Motor neuron (in vitro differentiated cells): ENCODE measurements around the gene TMEM98. TPM values are rescaled to one million over a fixed set of nuclear protein-coding genes. Genes with fewer than 3 reads are reported as not detected.
"Not testable (repeated sequence)": the region's sequence is repeated elsewhere in the genome, so short reads cannot be mapped to it uniquely, and the experiment has no call there.

Source experiments
- ATAC-seq, 8 experiments: fragments of 200-7000 bp; cut with Tn5 transposase; replicated peaks in 6 of 8; 2 replicates each; pipeline ENCODE4 v1.8.0; 2021; ENCODE audit warnings: mild to moderate bottlenecking in 8 of 8, moderate library complexity in 8 of 8
- H3K27ac ChIP-seq, 2 donors: fragments of 250-450 bp; sonication (Bioruptor Pico); 2 replicates each; pipeline ENCODE4 v1.9.0; 2021; ENCODE audit warnings: antibody characterized with exemption in 2 of 2, mild to moderate bottlenecking in 2 of 2, moderate library complexity in 1 of 2
- H3K4me1 ChIP-seq, 2 donors: fragments of 250-450 bp; sonication (Bioruptor Pico); replicated peaks in 1 of 2; 2 replicates each; pipeline ENCODE4 v1.6.1; 2021; ENCODE audit warnings: antibody characterized with exemption in 2 of 2, mild to moderate bottlenecking in 2 of 2, moderate library complexity in 1 of 2
- H3K4me3 ChIP-seq, 5 donors: fragments of 250-450 bp; sonication (Bioruptor Pico); 2 replicates each; pipeline ENCODE4 v1.9.0; 2021; ENCODE audit warnings: antibody characterized with exemption in 5 of 5, mild to moderate bottlenecking in 5 of 5, moderate library complexity in 4 of 5
- WGBS, 10 experiments: fragments of 450-650 bp; shearing (Covaris generic); methylation state at CpG; one replicate each; pipeline ENCODE4 v1.0.0; 2022; 5-methylcytosine and 5-hydroxymethylcytosine counted together
- in situ Hi-C, 9 experiments: fragments of 400-800 bp; cut with MboI; loops; one replicate each; pipeline ENCODE4 v1.15.0; 2021; ENCODE audit warnings: low sequenced_read_pairs in 9 of 9, low pct_unique_long_range_greater_than_20kb in 2 of 9; ENCODE audit not compliant: unreplicated experiment in 9 of 9
- total RNA-seq, 8 experiments: library from RNA; unstranded; fragments of 300-600 nt; gene quantifications; 2 replicates each; pipeline versions ENCODE4 v1.2.3 to v1.2.4, GENCODE V29; 2022

The TMEM98 gene
- total RNA-seq, 8 experiments from 2014 or later: 7.7 to 48.6 (median 20.9) TPM

DNA sequence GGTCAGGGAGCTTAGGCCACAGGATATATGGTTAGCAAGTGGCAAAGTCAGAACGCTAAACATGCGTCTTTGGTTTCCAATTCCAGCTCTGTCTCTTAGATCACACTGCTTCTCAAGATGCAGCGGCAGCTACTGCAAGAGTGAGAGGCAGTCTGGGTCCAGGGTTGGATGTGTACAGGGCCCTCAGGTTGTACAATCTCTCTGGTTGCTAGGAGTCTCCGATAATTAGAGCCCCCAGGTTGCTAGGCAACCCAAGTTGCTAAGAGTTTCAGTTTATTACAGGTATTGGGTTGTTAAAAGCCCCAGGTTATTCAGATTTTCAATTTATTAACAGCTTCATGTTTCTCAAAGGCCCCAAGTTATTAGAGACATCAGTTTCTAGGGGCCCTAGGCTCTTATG is 48.2 kb downstream of the TMEM98 start:
- in situ Hi-C loops: no loop called here
- Histone ChIP-seq H3K27ac (no peak overlapping the region), H3K4me1 (no peaks in the 10 kb centered on the region), H3K4me3 (no peak overlapping the region)
- no peak for ATAC-seq
- 40 to 93% (median 44%) methylated on average over 1 to 3 of the region's 4 CpGs; no CpG with 5 or more reads in 3 of the 10 experiments for WGBS, 10 experiments

DNA sequence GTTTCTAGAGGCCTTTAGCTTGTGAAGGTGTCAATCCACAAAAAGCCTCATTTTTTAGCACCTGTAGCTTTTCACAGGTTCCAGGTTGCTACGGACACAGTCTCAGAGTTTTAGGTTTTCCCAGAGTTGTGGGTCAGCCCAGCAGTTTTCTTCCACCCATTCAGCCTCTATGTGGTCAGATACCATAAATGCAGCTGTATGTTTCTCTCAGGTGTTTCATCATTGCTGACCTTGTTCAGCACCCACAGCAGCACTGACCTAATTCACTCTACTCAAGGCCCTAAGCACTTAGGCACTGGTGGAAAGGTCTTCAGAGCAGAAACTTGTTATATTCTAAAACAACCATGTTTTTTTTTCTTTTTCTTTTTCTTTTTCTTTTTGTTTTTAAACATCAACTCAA is 48.7 kb downstream of the TMEM98 start:
- Histone ChIP-seq H3K4me3 (no peak overlapping the region), H3K27ac (no peak overlapping the region), H3K4me1 (no peaks in the 10 kb centered on the region)
- 14 to 100% (median 77%) methylated on average over 1 of the region's 1 CpG; no CpG with 5 or more reads in 4 of the 10 experiments for WGBS, 10 experiments
- in situ Hi-C loops: no loop called here
- no peak for ATAC-seq

DNA sequence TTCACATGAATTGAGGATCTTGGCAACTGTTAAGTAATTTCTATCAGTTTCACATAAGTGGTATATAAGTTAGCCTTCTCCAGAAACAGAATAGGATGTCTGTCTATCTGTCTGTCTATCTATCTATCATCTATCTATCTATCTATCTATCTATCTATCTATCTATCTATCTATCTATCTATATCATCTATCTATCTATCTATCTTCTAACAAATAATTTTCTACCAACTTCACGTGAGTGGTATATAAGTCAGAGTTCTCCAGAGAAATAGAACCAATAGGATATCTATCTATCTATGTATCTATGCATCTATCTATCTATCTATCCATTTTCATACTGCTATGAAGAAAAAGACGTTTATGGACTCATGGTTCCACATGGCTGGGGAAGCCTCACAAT is 52.3 kb downstream of the TMEM98 start:
- in situ Hi-C loops: no loop called here
- Histone ChIP-seq H3K4me3 (no peak overlapping the region), H3K27ac (no peak overlapping the region), H3K4me1 (no peaks in the 10 kb centered on the region)
- ATAC-seq: no peak
- 0 to 69% (median 31%) methylated on average over 1 to 2 of the region's 2 CpGs; no CpG with 5 or more reads in 4 of the 10 experiments for WGBS, 10 experiments

DNA sequence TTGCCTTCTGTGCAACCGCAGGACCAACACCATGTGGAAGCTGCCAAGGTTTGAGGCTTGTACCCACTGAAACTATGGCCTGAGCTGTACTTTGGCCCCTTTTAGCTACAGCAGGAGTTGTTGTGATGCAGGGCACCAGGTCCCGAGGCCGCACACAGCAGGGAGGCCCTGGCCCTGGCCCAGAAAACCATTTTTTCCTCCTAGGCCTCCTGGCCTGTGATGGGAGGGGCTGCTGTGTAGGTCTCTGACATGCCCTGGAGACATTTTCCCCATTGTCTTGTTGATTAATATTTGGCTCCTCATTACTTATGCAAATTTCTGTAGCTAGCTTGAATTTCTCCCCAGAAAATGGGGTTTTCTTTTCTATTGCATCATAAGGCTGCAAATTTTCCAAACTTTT is 53.7 kb downstream of the TMEM98 start:
- H3K27ac ChIP-seq, H3K4me1 ChIP-seq, ATAC-seq, H3K4me3 ChIP-seq, in situ Hi-C loops: not testable (repeated sequence)
- WGBS, 10 experiments: 40 to 53% methylated on average over 1 to 3 of the region's 3 CpGs; no CpG with 5 or more reads in 8 of the 10 experiments

DNA sequence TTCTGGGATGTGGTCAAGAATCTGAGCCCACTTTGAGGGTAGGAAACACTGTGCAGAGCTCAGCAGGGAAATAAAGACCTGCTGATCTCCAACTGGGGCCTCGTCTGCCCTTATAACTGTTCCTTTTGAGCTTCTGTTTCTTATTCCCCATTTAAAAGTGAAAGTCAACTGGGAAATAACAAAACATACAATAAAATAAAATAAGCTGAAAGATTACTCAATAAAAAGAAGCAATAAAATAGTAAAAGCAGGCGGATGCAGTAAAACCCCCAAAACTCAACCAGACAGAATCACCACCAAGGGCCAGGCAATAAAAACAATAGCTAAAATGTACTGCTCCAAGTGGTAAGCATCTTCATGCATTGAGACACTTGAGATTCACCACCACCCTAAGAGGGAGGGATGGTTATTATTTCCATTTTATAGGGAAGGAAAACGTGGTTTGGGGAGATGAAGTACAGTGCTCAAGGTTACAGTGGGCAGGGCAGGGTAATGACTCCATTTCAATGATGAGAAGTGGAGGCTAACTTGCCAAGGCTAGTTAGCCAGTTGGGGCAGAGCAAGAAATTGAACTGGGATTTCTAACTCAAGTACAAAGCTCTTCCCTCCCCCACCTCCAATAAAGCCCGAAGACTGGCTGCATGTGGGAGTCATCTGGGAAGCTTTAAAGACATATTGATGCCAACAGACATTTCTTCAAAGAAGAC is 57.2 kb downstream of the TMEM98 start:
- Histone ChIP-seq H3K27ac (no peak overlapping the region), H3K4me3 (no peak overlapping the region), H3K4me1 (no peaks in the 10 kb centered on the region)
- in situ Hi-C loops: no loop called here
- WGBS, 10 experiments: 0 to 83% (median 68%) methylated on average over 1 to 4 of the region's 4 CpGs; no CpG with 5 or more reads in 1 of the 10 experiments
- ATAC-seq: no peak

DNA sequence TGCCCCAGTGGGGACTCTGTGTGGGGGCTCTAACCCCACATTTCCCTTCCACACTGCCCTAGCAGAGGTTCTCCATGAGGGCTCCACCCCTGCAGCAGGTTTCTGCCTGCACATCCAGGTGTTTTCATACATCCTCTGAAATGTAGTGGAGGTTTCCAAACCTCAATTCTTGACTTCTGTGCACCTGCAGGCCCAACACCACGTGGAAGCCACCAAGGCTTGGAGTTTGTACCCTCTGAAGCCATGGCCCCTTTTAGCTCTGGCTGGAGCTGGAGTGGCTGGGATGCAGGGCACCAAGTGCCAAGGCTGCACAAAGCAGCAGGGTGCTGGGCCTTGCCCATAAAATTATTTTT is 59.5 kb downstream of the TMEM98 start:
- H3K27ac ChIP-seq, H3K4me3 ChIP-seq, in situ Hi-C loops, H3K4me1 ChIP-seq, ATAC-seq: not testable (repeated sequence)
- WGBS, 10 experiments: 0% methylated on average over 1 of the region's 1 CpG; no CpG with 5 or more reads in 7 of the 10 experiments

DNA sequence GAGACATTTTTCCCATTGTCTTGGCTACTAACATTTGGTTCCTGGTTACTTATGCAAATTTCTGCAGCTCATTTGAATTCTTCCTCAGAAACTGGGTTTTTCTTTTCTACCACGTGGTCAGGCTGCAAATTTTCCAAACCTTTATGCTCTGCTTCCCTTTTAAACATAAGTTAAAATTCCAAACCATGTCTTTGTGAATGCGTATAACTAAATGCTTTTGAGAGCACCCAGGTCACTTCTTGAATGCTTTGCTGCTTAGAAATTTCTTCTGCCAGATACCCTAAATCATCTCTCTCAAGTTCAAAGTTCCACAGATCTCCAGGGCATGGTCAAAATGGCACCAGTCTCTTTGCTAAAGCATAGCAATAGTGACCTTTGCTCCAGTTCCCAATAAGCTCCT is 59.9 kb downstream of the TMEM98 start:
- ATAC-seq, H3K4me1 ChIP-seq, in situ Hi-C loops, H3K4me3 ChIP-seq, H3K27ac ChIP-seq: not testable (repeated sequence)
- WGBS, 10 experiments: 0 to 58% (median 40%) methylated on average over 1 to 2 of the region's 2 CpGs

DNA sequence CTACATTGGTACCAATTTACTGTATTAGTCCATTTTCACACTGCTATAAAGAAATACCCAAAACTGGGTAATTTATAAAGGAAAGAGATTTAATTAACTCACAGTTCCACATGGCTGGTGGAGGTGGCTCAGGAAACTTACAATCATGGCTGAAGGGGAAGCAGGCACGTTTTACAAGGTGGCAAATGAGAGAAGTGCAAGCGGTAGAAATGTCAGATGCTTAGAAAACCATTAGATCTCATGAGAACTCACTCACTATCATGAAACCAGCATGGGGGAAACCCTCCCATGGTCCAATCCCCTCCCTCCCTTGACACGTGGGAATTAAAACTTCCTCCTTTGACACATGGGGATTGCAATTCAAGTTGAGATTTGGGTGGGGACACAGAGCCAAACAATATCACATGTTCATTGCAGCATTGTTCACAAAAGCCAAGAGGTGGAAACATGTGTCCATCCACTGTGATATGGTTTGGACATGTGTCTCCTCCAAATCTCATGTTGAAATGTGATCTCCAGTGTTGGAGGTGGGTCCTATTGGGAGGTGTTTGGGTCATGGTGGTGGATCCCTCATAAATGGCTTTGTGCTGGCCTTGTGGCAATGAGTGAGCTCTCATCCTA is 60.6 kb downstream of the TMEM98 start:
- Histone ChIP-seq H3K4me3 (no peak overlapping the region), H3K4me1 (no peaks in the 10 kb centered on the region), H3K27ac (no peak overlapping the region)
- ATAC-seq: no peak
- in situ Hi-C loops: no loop called here
- 17 to 50% (median 43%) methylated on average over 1 to 3 of the region's 3 CpGs; no CpG with 5 or more reads in 6 of the 10 experiments for WGBS, 10 experiments

DNA sequence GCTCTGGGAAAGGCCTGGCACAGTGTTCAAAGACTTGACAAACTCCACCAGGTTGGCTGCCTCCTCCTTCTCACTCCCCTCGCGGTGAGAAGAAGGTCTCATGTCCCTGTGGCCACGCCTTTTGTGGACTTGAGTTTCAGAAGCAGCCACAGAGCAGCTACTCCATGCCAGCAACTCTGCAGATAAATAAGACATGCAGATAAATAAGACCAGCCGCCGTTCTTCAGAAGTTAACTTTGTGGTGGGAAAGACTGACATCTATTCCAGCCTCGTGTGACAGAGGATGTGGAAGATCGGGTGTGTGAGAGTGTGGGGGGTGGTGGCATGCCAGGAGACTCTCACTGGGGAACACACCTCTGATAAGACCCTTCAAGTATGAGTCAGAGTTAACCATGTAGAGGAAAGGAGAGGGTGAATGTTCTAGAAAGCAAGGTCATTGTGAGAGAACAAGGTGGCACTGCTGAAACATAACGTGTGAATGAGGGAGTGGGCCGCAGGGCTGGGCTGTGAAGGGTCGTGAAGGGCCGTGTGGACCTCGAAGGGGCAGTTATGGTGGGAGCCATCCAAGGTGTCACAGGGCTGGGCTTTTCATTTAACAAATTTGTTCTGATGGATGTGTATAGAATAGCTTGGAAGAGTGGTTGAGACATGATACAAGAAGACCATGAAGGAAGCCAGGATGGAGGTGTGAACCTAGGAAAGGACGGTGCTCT is 64.5 kb downstream of the TMEM98 start:
- ATAC-seq: no peak
- Histone ChIP-seq H3K4me1 (no peaks in the 10 kb centered on the region), H3K4me3 (no peak overlapping the region), H3K27ac (no peak overlapping the region)
- WGBS, 10 experiments: 0 to 86% (median 66%) methylated on average over 1 to 6 of the region's 13 CpGs
- in situ Hi-C loops: no loop called here

DNA sequence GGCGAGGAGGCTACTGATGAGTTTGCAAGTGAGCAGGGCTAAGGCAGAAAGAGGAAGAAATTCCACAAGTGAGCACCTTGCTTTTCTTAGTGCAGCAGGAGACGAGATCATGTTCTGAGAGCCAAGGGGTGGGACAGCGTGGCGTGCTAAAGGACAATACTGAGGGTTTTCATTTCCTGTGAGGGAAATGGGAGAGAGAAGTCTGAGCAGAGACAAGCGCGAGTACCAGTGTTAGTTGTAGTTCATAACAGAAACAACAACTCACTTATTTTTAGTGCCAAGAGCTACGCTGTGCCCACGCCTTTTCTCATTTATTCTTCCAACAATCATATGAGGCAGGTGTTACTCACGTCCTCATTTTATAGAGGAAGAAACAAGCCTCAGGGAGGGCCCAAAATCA is 66.0 kb downstream of the TMEM98 start:
- Histone ChIP-seq H3K27ac (no peak overlapping the region), H3K4me3 (no peak overlapping the region), H3K4me1 (no peaks in the 10 kb centered on the region)
- in situ Hi-C loops: no loop called here
- 40 to 90% (median 80%) methylated on average over 1 to 9 of the region's 9 CpGs; no CpG with 5 or more reads in 1 of the 10 experiments for WGBS, 10 experiments
- ATAC-seq: no peak

Other genes starting within 250 kb of the TMEM98 start
- 1 to 10 TPM; 1.6 to 9.8 (median 5.6) TPM for gene MYO1D, start 51.0 kb upstream of the TMEM98 start, total RNA-seq
- 1 to 10 TPM in 1 of 8 experiments, under 1 TPM in 2, not detected in 5; 0.41 to 1.4 (median 1.00) TPM for gene SPACA3, start 63.7 kb downstream of the TMEM98 start, total RNA-seq